GM18502 (cell line): ENCODE results near the gene OR51A7.
"Not testable (repeated sequence)": the region's sequence is repeated elsewhere in the genome, so short reads cannot be mapped to it uniquely, and the experiment has no call there.

Experiments used
- ATAC-seq: cut with Tn5 transposase; IDR thresholded peaks from one replicate; pipeline ENCODE4 v1.9.1; 2021; ENCODE audit warnings: mild to moderate bottlenecking; ENCODE audit not compliant: unreplicated experiment, poor library complexity

OR51A7 gene, protein sequence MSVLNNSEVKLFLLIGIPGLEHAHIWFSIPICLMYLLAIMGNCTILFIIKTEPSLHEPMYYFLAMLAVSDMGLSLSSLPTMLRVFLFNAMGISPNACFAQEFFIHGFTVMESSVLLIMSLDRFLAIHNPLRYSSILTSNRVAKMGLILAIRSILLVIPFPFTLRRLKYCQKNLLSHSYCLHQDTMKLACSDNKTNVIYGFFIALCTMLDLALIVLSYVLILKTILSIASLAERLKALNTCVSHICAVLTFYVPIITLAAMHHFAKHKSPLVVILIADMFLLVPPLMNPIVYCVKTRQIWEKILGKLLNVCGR

DNA sequence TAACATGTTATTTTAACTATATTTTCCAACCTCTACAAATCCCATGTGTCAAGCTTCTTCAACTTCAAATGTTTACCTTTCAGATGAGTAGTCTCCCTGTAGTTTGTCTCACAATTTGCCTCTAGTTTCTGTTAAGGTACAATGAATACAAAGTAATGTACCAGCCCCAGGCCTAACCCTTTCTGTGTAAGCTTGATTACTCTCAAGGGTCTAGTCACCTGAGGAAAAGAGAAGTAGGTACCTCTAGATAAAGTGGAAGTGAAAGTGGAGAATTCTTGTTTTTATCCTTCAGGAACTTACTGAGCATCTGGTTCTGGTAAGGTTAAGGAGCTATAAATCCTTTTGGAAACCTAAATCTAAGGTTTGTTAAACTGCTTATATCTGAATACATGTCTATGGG lies at the start of gene OR51A7:
Gene OR51A7 (plus strand): TSS at position 300 of the 400 bp plus-strand sequence. CDS start 3,587 bp downstream, outside the sequence.
- ATAC-seq = no peak

DNA sequence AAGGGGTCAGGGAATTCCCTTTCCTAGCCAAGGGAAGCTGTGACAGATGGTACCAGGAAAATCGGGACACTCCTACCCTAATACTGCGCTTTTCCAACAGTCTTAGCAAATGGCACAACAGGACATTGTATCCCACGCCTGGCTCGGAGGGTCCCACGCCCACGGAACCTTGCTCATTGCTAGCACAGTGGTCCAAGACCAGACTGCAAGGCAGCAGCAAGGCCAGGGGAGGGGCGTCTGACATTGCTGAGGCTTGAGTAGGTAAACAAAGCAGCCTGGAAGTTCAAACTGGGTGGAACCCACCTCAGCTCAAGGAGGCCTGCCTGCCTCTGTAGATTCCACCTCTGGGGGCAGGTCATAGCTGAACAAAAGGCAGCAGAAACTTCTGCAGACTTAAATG lies 49.3 kb upstream of the OR51A7 start:
- not testable (repeated sequence) for ATAC-seq

DNA sequence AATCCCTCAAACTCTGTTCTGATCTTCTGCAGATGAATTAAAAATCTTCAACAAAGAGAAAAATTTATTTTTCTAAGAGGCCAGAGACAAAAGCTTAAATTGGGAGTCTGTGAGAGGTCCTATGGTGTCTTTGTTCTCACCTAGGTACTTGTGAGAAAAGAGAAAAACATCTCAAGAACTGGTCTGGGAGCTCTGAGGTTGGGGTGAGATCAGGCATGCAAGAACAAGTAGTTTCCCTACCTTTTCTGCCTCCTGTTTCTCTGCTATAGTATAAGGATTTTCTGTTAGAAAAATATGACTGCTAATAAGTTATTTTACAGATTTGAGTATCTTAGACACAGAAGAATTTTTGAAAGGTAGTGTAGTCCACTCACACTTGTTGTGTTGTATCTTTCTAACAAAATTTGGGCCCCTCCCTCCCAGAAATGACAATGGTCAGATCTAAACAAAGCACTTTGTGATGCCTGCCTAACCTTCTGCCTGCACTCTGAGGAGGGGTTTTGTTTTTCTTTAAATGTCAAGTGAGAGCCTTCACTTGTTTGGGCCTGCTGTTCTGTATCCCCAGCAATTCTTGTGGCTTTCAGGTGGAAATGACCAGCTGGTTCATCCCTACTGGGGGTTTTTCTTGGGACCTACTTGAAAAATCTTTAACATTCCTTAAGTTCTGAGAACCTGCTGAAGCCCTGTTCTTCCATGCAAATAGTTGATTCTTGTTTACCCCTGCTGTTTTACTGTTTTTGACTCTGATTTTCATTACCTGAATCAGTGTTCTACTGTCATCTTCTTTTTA lies 40.9 kb upstream of the OR51A7 start:
- no peak for ATAC-seq

DNA sequence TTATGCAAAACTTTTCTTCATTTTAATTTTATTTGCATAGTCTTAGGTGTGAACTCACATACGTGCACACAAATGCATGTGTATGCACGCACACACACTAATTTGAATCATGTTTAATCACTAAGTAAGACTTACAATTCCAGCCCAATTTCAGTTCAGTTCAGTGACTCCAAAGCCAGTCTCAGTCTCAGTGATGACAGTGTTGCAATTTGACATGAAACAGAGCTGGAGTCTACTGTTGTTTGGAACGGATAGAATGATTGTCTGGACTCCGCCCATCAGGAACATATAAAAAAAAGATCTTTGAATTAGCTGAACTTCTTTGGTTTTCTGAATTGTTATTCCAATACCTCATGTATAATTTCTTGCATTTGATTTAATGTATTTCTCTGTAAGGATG lies 39.7 kb upstream of the OR51A7 start:
- no peak for ATAC-seq

DNA sequence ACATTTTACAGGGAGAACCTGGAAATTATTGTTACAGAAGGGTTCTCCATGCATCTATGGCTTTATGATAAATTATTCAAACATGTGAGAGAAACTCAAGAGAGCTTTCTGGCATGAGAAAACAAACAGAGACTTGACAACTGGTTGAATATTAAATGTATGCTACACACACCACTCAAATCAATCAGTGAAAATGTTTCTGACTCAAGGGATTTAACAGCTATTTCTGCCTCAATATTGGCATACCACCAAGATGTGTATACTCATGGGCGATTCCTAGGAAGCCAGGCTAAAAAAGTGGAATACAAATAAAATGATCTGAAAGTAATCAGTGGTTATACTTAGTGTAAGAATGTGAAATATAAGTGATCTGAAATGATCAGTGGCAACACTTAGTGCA lies 37.7 kb upstream of the OR51A7 start:
- ATAC-seq = no peak

DNA sequence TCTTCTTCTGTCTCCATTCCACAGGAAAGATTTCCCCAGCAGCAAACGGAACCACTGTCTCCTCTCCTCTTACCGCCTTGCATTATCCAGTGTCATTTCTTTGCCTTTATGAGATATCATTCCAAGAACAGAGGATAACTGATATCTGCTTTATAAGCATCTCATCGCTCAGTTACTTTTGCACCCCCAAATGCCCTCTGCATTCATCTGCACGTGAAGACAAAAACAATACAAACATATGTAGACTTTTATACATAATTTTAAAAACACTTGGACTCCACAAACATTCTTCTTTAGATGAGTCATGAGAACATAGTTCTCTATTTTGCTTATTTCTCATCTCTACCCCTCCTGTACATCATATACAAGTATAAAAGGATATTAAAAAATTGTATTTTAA lies 22.4 kb upstream of the OR51A7 start:
- no peak for ATAC-seq

DNA sequence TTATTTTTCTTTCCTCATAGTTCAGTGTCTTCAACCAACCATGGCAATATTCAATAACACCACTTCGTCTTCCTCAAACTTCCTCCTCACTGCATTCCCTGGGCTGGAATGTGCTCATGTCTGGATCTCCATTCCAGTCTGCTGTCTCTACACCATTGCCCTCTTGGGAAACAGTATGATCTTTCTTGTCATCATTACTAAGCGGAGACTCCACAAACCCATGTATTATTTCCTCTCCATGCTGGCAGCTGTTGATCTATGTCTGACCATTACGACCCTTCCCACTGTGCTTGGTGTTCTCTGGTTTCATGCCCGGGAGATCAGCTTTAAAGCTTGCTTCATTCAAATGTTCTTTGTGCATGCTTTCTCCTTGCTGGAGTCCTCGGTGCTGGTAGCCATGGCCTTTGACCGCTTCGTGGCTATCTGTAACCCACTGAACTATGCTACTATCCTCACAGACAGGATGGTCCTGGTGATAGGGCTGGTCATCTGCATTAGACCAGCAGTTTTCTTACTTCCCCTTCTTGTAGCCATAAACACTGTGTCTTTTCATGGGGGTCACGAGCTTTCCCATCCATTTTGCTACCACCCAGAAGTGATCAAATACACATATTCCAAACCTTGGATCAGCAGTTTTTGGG lies 21.6 kb upstream of the OR51A7 start, which contains the start of gene OR51T1:
Gene OR51T1 (plus strand): TSS at position 41 of the 641 bp plus-strand sequence. CDS start 0 bp downstream, at position 41.
- no peak for ATAC-seq

DNA sequence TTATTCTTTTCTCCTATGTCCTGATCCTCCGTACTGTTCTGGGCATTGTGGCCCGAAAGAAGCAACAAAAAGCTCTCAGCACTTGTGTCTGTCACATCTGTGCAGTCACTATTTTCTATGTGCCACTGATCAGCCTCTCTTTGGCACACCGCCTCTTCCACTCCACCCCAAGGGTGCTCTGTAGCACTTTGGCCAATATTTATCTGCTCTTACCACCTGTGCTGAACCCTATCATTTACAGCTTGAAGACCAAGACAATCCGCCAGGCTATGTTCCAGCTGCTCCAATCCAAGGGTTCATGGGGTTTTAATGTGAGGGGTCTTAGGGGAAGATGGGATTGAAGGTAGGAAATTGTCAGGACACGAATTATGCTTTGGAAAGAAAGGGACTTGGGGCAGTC lies 21.0 kb upstream of the OR51A7 start:
- no peak for ATAC-seq

DNA sequence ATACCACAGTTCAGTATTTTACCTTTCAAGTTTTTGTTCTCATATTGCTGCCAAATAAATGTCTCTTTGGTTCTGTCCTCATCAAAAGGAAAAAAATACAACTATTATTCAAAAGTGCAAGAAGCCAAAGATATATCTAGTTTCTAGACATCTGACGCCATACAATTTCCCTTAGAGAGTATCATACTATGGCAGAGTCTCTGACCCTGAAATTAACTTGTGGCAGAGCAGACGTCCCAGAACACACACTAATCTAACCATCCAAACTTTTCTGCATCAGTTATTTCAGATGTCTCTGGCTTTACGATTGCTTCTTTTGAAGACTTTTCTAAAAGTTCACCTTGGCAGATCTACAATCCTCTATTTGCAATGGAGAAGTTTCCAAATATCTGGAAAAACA lies 19.2 kb upstream of the OR51A7 start:
- no peak for ATAC-seq

DNA sequence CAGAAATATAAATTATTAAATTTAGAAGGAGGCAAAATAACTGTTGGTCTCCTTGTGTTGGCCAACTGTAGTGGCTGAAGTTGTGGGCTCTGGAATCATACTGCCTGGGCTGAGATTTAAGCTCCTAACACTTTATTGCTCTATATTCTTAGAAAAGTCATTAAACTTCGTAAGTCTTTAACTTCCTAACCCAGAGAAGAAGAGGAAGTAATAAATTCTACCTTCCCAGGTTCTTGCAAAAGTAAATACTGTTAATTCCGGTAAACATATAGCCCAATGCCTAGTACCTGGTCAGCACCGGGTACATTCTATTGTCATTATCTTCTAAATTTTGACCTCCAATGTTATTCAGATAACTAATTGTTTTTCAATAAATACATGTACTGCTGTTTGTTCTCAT lies 17.4 kb upstream of the OR51A7 start:
- ATAC-seq = no peak

DNA sequence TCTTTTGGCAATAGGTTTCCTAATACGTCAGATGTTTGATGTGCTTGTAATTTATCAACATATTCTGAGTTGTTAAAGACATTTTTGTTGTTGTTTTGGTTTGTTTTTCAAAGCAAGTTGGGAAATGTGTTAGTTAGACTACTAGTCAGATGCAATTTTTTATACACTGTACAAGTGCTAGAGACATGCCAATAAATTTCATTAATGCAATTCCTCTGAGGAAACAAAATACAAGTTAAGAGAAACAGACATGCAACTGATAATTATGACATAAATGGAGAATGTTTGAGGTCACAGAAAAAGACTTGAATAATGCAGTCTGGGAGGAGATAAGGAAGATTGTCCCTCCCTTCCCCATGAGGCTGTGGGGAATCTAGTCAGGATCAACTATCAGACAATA lies 16.0 kb upstream of the OR51A7 start:
- no peak for ATAC-seq

DNA sequence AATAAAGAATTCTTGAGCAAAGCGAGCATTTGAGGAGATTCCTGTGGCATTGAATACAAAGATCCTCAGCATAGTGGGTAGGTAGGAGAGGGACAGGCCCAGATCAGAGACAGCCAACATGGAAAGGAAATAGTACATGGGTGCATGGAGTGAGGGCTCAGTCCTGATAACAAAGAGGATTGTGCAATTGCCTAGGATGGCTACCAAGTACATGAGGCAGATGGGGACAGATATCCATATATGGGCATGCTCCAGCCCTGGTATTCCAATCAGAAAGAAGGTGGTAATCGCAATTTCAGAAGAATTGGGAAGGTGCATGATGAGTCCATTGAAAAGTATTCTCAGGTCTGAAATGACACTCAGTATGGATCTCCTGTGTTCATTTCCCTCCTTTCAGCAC lies 13.3 kb upstream of the OR51A7 start:
- no peak for ATAC-seq

DNA sequence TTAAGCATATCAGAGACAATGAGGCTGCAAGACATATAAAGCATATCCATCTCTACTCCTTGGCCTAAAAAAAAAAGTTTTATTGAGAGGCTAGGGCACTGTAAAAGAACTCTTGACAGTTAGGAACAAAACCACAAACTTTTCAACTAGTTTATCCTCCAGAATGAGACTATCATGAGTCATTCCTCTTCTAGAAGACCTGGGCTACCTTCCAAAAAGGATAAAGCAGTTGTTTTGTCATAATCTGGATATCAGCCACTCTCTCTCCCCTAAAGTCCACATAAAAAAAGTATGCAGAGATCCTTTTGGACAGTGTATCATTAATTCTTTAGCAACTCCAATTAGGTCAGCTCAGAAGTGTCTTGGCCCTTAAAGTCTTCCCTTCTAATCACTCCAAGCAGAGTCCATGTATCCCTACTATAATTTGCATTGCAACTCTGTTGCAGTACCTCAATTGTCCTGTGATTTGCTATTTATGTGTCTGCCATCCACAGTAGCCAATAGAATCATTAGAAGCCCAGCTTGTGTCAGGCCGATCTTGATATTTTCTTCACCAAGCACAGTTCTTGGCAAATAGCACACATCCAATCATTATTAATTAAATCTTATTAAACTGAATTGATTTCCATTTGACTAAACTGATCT lies 11.5 kb upstream of the OR51A7 start:
- no peak for ATAC-seq

DNA sequence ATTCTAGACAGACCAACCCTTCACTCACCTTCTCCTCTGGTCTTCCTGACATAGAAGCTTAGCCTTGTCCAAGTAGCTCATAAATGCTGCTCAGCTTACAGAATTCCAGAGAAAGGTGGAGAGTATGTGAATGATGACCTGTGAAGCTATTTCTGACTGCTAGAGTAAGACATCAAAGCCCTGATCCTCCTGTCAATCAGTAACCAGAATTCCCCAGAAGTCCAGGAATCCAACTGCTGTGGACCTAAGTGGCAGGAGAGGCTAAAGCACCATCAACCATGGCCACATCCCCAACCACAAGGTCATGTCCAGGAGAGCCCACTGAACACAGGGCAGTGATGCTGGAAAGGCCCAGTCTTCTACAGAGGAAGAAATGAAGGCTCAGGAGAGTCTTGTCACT lies 13.0 kb downstream of the OR51A7 start:
- no peak for ATAC-seq

DNA sequence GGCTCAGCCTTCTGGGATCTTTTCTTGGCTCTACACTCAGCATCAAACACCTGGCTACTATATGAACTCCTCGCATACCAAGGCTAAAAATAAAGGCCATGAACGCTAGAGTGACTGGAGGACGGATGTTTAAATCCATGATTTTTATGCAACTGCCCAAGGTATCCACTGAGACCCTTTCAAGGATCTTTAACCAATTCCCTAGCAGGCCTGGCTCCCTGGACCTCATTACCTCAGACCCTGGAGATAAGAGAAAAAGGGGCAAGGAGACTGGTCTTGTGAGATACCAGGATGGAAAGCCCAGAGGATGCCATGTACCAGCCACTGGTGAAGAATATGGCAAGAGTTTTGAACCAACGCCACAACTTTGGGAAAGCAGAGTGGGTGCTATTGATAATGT lies 15.7 kb downstream of the OR51A7 start, which contains the start of gene OR51G2:
Gene OR51G2 (minus strand): TSS at position 101 of the 400 bp plus-strand sequence. CDS start 3,687 bp downstream, outside the sequence.
- no peak for ATAC-seq

DNA sequence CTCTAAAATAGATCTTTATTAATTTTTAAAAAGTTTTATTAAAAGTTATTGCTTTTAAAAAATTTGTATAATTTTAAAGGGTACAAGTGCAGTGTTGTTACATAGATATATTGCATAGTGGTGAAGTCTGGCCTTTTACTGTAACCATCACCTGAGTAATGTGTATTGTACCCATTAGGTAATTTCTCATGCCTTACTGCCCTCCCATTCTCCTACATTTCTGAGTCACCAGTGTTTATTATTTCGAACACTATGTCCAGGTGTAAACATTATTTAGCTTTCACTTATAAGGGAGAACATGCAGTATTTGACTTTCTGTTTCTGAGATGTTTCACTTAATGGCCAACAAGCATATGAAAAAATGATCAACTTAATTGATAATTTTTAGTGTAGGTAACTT lies 18.2 kb downstream of the OR51A7 start:
- no peak for ATAC-seq

DNA sequence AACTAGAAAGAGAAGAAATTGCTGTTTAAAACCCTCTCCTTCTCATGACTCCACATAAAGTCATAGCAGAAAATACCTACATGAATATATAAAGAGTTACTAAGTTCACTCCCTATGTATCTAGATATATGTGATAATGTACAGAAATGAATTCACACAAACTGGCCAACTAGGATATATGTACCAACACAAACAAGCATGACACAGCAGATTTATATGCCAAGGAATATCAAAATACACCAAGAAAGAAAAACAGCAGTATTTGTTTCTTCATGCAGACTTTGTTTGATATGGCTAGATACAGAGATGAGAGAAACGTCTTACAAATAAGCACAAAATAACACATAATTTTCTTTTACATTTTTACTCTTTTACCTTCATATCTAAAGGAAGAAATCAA lies 18.7 kb downstream of the OR51A7 start:
- no peak for ATAC-seq

DNA sequence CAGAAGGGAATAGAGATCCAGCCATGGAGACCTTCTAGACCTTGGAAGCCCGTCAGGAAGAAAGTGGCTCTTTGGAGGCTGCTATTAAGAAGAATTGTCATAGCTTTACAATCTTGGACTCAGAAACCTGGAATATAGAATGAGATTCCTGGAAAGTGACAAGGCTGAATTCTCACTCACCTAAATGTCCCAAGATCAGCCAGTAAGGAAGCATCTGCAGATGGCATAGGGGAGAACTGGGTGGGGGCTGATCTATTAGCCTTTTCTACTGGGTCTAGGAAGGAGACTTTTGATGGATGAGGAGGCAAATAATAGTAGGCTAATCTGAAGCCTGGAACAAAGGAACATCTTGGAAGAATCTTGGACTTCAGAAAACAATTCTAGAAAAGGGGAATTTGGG lies 20.7 kb downstream of the OR51A7 start, which contains the start of gene OR51G1:
Gene OR51G1 (minus strand): TSS at position 101 of the 400 bp plus-strand sequence. CDS start 0 bp downstream, at position 101.
- ATAC-seq = no peak

DNA sequence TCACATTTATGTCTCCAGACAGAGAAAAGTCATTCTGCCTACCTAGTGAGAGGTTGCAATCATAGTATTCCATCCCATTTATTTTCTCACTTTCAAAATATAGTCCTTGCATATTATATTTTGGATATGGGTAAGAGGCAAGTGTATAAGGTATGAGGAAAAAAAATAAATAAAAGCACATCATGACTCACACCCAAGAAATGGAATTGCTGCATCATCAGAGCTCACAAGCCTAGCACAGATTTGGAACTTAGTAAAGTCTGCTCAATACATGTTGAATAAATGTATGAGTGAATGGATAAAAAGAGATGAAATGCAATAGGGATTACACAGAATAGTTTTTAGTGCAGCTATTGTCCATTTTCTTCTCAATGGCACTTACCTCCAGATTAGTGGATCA lies 23.0 kb downstream of the OR51A7 start:
- ATAC-seq = no peak

DNA sequence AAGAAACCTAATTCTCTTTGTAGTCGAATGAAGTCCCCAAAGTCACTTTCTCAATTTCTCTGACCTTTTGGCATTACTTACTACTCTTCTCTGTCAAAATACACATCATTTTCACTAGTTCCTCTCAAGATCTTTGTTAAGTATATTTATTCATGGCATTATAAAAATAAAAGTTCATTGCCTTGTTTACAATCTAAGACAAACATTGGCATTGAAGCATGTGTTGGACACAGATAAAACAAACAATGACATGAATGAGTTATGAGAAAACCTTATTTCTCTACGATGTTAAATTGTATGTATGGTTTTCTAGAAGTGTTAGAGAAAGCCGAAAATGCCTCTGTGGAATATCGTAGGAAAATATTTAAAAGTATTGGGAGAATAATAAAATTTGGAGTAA lies 29.2 kb downstream of the OR51A7 start:
- ATAC-seq = no peak
